Coronary artery (tissue), 2 donors: Measurements from ENCODE around the gene ACTR2.
A peak's percentile ranks its signal among the peaks of the same experiment; 100 is the strongest.
"Not testable (repeated sequence)": the region's sequence is repeated elsewhere in the genome, so short reads cannot be mapped to it uniquely, and the experiment has no call there.

ENCODE experiments used
- DNase-seq: peaks from one replicate; pipeline ENCODE4 v3.0.0-alpha.2; 2017; ENCODE audit warnings: low spot score
- H3K27ac ChIP-seq, 2 donors: fragments of 200-600 bp; sonication (generic); one replicate each; pipeline ENCODE4 v1.5.1; 2016 to 2019
- H3K4me3 ChIP-seq: fragments of 200-600 bp; sonication (generic); 2 replicates; pipeline ENCODE4 v1.5.1; 2016; ENCODE audit warnings: mild to moderate bottlenecking, moderate library complexity
- TF ChIP-seq, protein P1 (sequence below): fragments of 200-600 bp; sonication (generic); IDR thresholded peaks from one replicate; pipeline ENCODE4 v1.5.1; 2019; ENCODE audit warnings: antibody characterized with exemption

ACTR2 gene

GRCh38 chr2:65231121-65231520 is 3.5 kb downstream of the ACTR2 start:
- Histone ChIP-seq H3K4me3 (no peak overlapping the region), H3K27ac (no peak overlapping the region)
- no peak for DNase-seq
- TF ChIP-seq, protein P1, sequence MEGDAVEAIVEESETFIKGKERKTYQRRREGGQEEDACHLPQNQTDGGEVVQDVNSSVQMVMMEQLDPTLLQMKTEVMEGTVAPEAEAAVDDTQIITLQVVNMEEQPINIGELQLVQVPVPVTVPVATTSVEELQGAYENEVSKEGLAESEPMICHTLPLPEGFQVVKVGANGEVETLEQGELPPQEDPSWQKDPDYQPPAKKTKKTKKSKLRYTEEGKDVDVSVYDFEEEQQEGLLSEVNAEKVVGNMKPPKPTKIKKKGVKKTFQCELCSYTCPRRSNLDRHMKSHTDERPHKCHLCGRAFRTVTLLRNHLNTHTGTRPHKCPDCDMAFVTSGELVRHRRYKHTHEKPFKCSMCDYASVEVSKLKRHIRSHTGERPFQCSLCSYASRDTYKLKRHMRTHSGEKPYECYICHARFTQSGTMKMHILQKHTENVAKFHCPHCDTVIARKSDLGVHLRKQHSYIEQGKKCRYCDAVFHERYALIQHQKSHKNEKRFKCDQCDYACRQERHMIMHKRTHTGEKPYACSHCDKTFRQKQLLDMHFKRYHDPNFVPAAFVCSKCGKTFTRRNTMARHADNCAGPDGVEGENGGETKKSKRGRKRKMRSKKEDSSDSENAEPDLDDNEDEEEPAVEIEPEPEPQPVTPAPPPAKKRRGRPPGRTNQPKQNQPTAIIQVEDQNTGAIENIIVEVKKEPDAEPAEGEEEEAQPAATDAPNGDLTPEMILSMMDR = no peak

DNA sequence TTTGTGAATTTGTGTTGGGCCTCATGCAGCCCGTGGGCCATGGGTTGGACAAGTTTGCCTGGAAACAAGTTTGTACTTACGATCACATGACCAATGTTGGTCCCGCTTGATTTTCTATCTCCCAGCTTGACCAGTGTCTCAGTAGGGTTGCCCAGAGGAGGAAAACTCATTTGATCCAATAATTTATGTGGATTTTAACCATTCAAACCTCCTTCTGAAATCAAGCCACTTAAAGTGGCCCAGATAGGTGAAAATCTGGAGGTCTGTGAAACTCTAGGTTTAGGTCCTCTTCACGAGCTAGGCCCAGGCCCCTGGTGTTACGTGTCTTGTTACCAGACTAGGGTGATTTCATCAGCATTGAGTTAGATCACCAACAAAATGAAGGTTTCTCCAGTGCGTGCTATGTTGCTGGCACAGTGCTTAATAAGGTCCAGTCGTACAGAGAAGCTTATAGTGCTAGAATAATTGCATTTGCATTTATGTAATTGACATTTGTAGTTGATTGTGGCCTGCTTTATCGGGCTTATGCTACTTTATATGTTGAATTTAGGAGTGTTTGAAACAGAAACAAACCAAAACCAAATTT is 4.4 kb downstream of the ACTR2 start:
- Histone ChIP-seq H3K4me3 (peak overlapping the region; percentile 32), H3K27ac (peak overlapping the region; percentile 60 to 73)
- TF ChIP-seq, protein P1 = no peak
- DNase-seq = no peak

GRCh38 chr2:65232636-65233035 is 5.0 kb downstream of the ACTR2 start:
- no peak for DNase-seq
- H3K27ac ChIP-seq = peak overlapping the region; percentile 60 to 73
- H3K4me3 ChIP-seq = no peak overlapping the region
- TF ChIP-seq, protein P1 = no peak

DNA sequence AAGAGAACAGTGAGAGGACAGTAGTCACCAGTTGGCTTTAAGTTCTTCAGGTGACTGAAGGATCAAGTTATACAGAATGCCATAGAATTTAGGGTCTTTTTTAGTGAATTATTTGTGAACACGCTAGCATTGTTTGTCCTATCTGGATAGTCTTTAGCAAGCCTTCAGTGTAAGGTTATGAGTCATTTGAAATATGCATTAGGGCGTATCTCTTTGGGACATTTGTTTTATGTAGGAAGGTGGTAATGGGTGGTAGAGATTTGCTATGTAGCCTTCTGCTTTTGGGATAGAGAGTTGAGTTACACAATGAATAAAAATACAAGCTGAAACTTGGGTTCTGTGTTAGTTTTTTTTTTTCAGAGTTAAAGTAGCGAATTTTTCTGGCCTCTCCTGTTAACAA is 13.0 kb downstream of the ACTR2 start:
- DNase-seq = no peak
- no peak overlapping the region for H3K4me3 ChIP-seq
- no peak overlapping the region for H3K27ac ChIP-seq
- TF ChIP-seq, protein P1 = no peak

- not testable (repeated sequence) for H3K27ac ChIP-seq, DNase-seq, H3K4me3 ChIP-seq
These were observed 16.8 kb downstream of the ACTR2 start for GRCh38 chr2:65244452-65244851.

DNA sequence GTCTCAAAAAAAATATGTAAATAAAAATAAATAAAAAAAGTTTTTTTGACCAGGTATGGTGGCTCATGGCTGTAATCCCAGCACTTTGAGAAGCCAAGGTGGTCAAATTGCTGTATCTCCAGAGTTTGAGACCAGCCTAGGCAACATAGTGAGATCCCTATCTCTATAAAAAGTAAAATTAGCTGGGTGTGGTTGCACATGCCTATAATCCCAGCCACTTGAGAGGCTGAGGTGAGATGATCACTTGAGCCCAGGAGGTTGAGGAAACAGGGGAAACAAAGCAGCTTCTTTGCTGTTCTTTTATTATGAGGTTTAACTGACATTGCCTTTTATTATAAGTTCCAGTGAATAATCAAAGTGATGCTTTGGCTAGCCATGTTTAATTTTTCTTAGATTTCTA is 25.0 kb downstream of the ACTR2 start:
- TF ChIP-seq, protein P1 = no peak
- Histone ChIP-seq H3K27ac (no peak overlapping the region), H3K4me3 (no peak overlapping the region)
- no peak for DNase-seq

- no peak overlapping the region for H3K4me3 ChIP-seq
- DNase-seq = no peak
- H3K27ac ChIP-seq = no peak overlapping the region
- TF ChIP-seq, protein P1 = no peak
These were observed 27.7 kb downstream of the ACTR2 start for GRCh38 chr2:65255356-65255755.
